NCI-H774 (cell line): ENCODE data around the gene PRRC2A.
A peak's percentile ranks its signal among the peaks of the same experiment; 100 is the strongest.

Experiments
- DNase-seq: peaks from one replicate; lab custom pipeline; 2025; lab: John Stamatoyannopoulos, UW

PRRC2A gene

DNA sequence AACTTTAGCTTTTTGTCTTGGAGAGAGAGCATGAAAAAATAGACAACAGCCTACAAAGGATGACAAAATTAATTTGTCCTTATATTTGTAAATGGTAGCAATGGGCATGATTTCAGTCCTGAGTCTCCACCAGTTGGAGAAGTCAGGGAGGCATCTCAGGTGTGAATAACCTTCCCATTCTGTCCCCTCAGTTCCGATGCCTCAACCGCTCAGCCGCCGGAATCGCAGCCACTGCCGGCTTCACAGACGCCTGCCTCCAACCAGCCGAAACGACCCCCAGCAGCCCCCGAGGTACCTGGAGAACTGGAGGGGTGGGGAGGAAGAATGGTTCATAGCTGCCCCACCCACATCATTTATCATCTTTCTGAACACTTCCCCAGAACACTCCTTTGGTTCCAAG, 3.6 kb downstream of the PRRC2A start:
- no peak for DNase-seq

GRCh38 chr6:31626952-31627351, 6.4 kb downstream of the PRRC2A start:
- no peak for DNase-seq

DNA sequence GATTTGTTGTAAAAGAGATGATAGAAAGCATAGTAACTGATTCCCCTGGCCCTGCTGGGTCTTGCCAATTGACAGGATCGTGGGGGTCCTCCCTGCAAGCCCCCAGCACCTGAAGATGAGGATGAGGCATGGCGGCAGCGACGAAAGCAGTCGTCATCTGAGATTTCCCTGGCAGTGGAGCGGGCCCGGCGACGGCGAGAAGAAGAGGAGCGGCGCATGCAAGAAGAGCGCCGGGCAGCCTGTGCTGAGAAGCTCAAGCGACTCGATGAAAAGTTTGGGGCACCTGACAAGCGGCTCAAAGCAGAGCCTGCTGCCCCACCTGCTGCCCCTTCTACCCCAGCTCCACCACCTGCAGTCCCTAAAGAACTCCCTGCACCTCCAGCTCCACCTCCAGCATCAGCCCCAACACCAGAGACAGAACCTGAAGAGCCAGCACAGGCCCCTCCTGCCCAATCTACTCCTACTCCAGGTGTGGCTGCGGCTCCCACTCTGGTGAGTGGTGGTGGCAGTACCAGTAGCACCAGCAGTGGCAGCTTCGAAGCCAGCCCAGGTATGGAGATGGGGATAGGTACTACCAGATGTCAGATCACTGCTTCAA, 7.3 kb downstream of the PRRC2A start:
- DNase-seq = no peak

- no peak for DNase-seq
Observed at GRCh38 chr6:31629014-31629413, 8.5 kb downstream of the PRRC2A start.

DNA sequence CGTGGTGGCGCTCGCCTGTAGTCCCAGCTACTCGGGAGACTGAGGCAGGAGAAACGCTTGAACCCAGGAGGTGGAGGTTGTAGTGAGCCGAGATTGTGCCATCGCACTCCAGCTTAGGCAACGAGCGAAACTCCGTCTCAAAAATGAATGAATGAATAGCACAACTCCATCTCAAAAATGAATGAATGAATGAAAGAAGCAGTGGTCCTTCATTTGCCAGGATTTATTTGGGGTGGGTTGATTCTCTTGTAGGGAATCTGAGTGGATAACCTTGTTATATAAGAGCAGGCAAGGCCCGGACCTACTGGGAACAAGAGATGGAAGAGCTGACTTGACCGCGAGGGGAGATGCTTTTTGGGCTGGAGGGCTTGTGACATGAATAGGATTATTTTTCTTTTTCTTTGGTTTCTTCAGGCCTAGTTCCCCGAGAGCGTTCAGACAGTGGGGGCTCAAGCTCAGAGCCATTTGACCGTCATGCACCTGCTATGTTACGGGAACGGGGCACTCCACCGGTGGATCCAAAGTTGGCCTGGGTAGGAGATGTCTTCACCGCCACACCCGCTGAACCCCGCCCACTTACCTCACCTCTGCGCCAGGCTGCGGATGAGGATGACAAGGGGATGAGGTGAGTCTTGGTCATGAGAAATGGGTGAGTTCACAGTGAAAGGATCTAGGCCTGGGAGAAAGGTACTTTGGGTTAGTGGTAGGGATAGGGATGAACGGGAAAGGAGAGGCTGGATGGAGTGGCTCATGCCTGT, 9.8 kb downstream of the PRRC2A start:
- DNase-seq = no peak

DNA sequence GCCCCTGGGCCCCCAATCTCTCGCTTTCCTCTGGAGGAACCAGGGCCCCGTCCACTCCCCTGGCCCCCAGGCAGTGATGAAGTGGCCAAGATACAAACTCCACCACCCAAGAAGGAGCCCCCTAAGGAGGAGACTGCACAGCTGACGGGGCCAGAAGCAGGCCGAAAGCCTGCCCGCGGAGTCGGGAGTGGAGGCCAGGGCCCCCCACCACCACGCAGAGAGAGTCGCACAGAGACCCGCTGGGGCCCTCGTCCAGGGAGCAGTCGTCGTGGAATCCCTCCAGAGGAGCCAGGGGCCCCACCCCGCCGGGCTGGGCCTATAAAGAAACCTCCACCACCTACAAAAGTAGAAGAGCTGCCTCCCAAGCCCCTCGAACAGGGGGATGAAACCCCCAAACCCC, 10.7 kb downstream of the PRRC2A start:
- no peak for DNase-seq

DNA sequence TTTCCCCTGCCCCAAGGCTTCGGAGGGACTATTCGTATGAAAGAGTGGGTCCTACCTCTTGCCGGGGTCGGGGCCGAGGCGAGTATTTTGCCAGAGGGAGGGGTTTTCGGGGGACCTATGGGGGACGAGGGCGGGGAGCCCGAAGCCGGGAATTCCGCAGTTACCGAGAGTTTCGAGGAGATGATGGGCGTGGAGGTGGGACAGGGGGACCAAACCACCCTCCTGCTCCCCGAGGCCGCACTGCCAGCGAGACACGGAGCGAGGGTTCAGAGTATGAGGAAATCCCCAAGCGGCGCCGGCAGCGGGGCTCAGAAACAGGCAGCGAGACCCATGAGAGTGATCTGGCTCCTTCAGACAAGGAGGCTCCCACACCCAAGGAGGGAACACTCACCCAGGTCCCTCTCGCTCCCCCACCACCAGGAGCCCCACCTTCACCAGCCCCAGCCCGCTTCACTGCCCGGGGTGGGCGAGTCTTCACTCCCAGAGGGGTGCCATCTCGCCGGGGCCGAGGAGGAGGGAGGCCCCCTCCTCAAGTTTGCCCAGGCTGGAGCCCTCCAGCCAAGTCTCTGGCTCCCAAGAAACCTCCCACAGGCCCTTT, 11.3 kb downstream of the PRRC2A start:
- no peak for DNase-seq

DNA sequence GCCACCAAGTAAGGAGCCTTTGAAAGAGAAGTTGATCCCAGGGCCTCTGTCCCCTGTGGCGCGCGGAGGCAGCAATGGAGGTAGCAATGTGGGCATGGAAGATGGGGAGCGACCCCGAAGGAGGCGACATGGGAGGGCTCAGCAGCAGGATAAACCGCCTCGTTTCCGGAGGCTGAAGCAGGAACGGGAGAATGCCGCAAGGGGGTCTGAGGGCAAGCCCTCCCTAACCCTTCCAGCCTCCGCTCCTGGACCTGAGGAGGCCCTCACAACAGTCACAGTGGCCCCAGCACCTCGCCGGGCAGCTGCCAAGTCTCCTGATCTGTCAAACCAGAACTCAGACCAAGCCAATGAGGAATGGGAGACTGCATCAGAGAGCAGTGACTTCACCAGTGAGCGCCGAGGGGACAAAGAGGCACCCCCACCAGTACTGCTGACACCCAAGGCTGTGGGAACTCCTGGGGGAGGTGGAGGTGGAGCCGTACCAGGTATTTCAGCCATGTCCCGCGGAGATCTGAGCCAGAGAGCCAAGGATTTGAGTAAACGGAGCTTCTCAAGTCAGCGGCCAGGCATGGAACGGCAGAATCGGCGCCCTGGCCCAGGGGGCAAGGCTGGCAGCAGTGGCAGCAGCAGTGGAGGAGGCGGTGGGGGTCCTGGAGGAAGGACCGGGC, 11.9 kb downstream of the PRRC2A start:
- no peak for DNase-seq

DNA sequence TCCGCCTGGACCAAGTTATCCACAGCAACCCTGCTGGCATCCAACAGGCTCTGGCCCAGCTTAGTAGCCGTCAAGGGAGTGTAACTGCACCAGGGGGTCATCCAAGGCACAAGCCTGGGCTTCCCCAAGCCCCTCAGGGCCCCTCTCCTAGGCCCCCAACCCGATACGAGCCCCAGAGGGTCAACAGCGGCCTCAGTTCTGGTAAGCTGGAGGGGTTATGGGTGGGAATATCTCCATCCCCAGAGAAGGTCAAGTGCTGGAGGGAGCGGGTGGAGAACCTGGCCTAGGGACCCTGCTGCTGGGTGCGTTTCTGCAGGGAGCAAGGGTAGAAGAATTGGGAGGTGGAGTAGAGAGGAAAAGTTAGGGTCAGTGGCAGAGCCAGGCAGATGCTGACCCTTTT, 12.9 kb downstream of the PRRC2A start:
- DNase-seq = no peak

GRCh38 chr6:31634131-31634530, 13.6 kb downstream of the PRRC2A start:
- no peak for DNase-seq

GRCh38 chr6:31634969-31635575, 14.6 kb downstream of the PRRC2A start:
- no peak for DNase-seq

DNA sequence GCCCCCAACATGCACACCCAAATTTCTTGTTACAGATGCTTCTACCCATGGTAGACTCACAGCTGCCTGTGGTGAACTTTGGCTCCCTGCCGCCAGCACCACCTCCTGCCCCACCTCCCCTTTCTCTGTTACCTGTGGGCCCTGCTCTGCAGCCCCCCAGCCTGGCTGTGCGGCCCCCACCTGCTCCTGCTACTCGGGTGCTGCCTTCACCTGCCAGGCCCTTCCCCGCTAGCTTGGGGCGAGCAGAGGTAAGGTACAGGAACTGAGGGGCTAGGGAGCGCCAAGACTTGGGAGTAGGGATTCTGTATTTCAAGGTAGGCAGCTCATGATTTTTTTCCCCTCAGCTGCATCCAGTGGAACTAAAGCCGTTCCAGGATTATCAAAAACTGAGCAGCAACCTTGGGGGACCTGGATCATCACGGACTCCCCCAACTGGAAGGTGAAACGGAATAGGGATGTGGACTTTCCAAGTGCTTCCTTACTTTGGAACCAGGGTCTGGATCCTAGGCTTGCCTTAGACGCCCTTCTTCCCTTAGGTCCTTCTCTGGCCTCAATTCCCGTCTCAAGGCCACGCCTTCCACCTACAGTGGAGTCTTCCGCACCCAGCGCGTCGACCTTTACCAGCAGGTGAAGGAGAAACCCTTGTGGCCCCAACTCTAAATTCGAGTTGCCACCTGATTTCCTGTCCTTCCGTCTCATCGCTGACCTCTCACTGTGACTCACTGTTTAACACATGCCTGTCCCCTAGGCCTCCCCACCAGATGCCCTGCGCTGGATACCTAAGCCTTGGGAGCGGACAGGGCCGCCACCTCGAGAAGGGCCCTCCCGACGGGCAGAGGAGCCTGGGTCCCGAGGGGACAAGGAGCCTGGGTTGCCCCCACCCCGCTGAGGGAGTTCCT, 16.4 kb downstream of the PRRC2A start:
- DNase-seq = no peak

DNA sequence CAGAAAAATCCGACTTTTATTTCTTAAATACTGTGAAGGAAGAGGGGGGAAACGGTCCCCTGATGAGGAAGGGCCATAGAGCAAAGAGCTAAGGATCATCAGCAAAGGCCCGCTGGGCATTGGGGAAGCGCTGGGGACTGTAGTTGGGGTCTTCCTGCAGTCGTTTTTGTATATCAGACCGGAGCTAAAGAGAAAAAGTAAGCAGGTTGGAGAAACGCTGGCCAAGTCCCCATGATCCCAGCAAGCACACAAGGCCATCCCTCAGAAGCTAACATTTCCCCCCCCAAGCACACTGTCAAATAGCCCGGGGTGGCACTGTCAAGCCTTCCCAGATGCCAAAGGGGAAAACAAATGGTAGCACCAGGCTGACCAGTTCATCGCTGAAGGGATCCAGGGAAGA, 18.5 kb downstream of the PRRC2A start:
- DNase-seq = no peak

DNA sequence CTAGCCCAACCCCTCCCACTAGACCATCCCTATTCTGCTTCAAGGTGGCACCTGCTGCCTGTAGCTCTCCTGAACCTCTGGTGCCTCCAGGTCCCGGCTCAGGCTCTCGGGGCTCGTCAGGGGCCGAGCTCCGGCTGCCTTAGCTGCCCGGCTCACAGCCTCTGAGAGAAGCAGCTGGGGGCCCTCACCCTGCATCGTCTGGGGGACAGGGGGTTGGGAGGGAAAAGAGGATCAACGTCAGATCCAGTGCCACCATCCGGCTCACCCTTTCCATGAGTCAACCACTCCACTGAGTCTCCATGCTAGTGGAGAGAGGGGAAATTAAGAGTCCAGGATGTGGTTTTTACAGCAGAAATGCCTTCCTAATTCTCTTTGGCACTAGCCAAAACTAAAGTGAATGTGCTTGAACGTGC, 18.9 kb downstream of the PRRC2A start:
- DNase-seq = no peak

- DNase-seq = no peak
Observed at GRCh38 chr6:31640612-31641011, 20.1 kb downstream of the PRRC2A start.

GRCh38 chr6:31641370-31641769, 20.9 kb downstream of the PRRC2A start:
- DNase-seq = no peak

GRCh38 chr6:31642798-31643570, 22.5 kb downstream of the PRRC2A start:
- no peak for DNase-seq

DNA sequence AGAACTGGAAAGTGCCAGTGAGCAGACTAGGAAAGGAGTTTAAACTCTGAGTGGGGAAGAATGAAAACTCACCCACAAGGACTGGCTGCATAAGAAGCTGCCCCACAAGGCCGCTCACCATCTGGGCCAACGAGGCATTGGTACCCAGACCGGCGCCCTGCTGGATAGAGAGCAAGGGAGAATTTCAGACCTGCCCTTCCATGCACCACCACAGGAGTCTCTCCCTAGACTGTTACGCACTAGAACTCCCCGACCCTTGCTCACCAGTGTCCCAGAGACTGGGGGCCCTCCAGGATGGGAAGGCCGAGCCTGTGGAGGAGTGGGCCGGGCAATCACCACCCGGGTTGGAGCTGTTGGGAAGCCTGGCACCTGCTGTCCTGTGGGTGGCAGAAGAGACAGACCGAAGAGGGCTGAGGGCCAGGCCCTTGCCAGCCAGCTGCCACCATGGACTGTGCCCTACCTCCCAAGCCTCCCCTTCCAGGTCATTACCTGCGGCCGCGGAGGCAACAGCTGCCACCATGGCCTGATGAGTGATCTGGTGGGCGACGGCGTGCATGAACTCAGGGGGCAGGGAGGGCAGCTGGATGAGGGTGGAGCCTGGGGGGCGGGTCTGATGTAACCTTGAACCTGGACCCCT, 23.4 kb downstream of the PRRC2A start:
- no peak for DNase-seq

GRCh38 chr6:31645325-31645724, 24.8 kb downstream of the PRRC2A start:
- DNase-seq = no peak

DNA sequence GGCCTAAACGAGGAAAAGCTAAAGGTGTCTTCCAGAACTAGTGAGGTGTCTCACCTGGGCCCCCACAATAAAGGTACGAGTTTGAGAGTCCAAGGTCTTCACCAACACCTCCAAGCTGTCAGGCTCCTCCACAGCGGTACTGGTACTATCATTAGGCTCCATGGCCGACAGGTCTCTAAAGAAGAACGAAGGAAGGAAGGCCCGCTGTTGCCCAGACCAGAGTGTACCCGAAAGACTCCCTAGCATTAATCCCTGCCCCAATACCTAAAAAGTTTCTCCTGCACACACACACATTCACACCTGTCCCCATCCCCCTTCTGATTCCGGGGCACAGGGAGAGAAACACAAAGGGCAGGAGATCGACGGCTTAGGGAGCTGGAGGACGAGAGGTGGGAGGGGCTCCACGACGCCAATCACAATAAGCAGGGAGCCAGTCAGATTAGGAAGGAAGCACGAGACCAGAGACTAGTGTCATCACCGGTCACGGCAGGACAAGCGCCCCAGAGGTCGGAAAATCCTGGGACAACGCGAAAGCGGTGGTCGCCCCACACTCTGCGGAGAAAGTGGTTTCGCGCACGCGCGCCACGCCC, 31.2 kb downstream of the PRRC2A start:
- peak; percentile 37 for DNase-seq
